Skeletal muscle satellite cell (primary cell): Measurements from ENCODE around the gene GINS2.

ENCODE experiments used
- H3K27me3 ChIP-seq: 2 replicates; pipeline ENCODE4 v1.7.0; 2013; ENCODE audit warnings: low read length; ENCODE audit not compliant: control insufficient read depth, insufficient read depth
- H3K36me3 ChIP-seq: 2 replicates; pipeline ENCODE4 v1.7.0; 2013; ENCODE audit warnings: mild to moderate bottlenecking, control low read depth, low read length; ENCODE audit not compliant: insufficient read depth
- H3K4me1 ChIP-seq: 2 replicates; pipeline ENCODE4 v1.7.0; 2013; ENCODE audit warnings: low read length; ENCODE audit not compliant: control insufficient read depth, insufficient read depth
- H3K4me2 ChIP-seq: 2 replicates; pipeline ENCODE4 v1.7.0; 2013; ENCODE audit warnings: mild to moderate bottlenecking, low read length
- H3K4me3 ChIP-seq: 2 replicates; pipeline ENCODE4 v1.7.0; 2013; ENCODE audit warnings: low read length
- H3K9ac ChIP-seq: 2 replicates; pipeline ENCODE4 v1.7.0; 2013; ENCODE audit warnings: mild to moderate bottlenecking, low read depth, low read length, moderate library complexity
- H3K9me3 ChIP-seq: replicated peaks from 2 replicates; pipeline ENCODE4 v1.7.0; 2013; ENCODE audit warnings: mild to moderate bottlenecking, control low read depth, low read length

The GINS2 gene

DNA sequence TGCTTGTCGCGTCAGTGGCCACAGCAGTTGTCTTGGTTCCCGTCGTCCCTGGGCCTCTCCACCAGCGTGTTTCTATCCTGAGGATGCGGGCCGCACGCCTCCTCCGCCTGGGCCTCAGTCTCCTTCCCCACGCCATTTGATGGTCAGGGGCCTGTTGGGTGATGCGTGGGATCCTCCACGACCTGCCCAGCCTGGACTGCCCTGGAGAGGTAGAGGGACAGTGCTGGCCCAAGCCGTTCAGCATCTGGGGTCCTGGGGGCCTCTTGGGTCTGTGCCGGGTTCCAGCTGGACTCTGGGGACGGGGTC is 55.4 kb downstream of the GINS2 start:
- Histone ChIP-seq H3K9ac (no peak overlapping the region), H3K4me3 (no peak overlapping the region), H3K27me3 (no peaks in the 10 kb centered on the region), H3K36me3 (peaks cover 2% of the 10 kb centered on the region), H3K4me1 (no peaks in the 10 kb centered on the region), H3K9me3 (no peaks in the 10 kb centered on the region), H3K4me2 (no peak overlapping the region)

DNA sequence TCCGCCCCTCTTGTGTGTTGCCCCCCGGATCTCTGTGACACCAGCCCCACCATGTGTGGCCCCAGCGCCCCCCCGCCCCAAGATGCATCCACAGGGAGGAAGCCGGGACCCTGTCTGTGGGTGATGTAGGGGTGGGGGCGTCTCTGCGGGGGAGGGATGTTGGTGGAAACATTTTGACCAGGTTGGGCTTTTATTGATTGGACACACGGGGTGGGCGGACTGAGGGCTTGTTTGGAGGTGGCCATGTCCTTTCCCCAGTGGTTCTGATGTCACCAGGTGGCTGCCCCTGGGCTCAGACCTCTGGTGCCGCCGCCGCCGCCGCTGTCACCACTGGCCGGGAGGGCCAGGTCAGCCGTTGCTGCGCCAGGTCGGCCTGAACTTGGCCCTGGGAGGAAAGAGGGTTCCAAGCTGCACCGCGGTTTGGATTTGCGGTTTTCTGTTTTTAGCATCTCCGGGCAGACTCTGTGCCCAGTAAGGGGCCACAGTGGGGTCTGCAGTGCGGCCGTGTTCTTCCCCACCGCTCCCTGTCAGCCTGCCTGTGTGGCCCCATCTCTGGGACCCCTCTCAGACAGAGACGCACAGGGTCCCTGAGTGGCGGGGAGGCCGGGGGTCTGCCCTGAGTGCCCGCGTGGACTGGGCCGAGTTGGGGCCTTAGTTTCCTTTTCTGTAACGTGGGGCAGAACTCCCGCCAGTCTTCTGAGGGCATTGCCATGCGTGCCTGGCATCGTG is 55.9 kb downstream of the GINS2 start:
- Histone ChIP-seq H3K4me3 (no peak overlapping the region), H3K4me2 (no peak overlapping the region), H3K9ac (no peak overlapping the region), H3K9me3 (no peaks in the 10 kb centered on the region), H3K4me1 (no peaks in the 10 kb centered on the region), H3K36me3 (peaks cover 2% of the 10 kb centered on the region), H3K27me3 (no peaks in the 10 kb centered on the region)

DNA sequence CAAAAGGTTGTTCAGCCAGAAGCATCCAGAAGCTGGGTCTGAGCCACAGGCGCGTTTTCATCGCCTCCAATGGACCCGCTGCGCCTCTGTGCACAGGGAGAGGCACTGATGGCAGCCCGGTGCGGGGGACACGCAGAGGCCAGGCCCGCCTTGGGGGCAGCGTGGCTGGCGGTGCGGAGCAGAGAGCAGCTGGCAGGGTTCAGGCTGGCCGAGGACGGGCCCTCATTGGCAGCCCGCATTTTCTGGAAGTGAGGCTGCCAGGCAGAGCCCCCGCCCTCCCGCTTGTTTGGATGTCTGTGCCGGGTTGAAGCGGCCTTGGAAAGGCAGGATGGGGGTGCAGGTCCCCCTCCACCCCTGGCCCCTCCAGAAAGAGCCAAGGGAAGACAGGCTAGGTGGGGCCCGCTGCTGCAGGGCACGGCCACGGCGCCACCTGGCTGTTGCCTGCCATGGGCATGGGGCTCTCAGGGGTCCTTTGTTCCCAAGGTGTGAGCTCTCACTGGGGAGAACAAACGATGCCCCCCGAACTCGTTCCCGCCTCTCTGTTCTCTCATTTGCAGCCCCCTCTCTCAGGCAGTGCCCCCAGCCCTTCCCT is 56.9 kb downstream of the GINS2 start:
- no peaks in the 10 kb centered on the region for H3K4me1 ChIP-seq
- peaks cover 2% of the 10 kb centered on the region for H3K36me3 ChIP-seq
- no peak overlapping the region for H3K9ac ChIP-seq
- no peaks in the 10 kb centered on the region for H3K9me3 ChIP-seq
- no peak overlapping the region for H3K4me3 ChIP-seq
- no peaks in the 10 kb centered on the region for H3K27me3 ChIP-seq
- no peak overlapping the region for H3K4me2 ChIP-seq

DNA sequence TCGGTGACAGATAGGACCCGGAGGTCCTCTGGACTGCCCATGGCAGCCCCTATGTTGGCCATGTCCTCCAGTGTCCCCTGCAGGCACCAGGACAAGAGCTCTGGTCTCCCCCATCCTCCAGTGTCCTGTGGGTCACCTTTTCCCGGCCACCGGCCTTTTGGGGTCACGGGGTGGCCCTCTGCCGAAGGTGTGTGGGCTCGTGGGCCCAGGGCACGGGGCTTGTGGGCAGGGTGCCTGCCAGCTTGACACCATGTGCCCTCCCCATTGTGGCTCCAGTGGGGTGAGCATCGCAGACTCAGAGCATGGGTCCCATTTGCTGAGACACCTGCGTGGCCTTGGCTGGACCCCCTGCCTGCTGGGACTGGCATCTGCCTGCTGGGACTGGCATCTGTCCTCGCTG is 57.5 kb downstream of the GINS2 start:
- no peaks in the 10 kb centered on the region for H3K9me3 ChIP-seq
- H3K27me3 ChIP-seq = no peaks in the 10 kb centered on the region
- no peaks in the 10 kb centered on the region for H3K4me1 ChIP-seq
- H3K36me3 ChIP-seq = peaks cover 2% of the 10 kb centered on the region
- H3K9ac ChIP-seq = no peak overlapping the region
- no peak overlapping the region for H3K4me3 ChIP-seq
- no peak overlapping the region for H3K4me2 ChIP-seq

DNA sequence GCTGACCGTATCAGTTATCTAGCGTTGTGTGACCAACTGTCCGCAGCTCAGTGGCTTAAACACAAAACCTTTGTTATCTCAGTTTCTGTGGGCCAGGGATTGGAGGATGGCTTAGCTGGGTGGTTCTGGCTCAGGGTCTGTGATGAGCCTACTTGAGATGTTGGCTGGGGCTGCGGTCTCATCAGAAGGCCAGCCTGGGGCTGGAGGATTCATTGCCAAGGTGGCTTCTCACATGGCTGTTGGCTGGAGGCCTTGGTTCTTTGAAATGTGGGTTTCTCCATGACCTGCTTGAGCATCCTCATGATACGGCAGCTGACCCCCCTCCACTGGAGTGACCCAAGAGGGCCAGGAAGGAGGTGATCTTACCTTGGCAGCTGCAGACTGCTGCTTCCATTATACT is 58.9 kb downstream of the GINS2 start:
- Histone ChIP-seq H3K4me2 (no peak overlapping the region), H3K27me3 (no peaks in the 10 kb centered on the region), H3K36me3 (peaks cover 2% of the 10 kb centered on the region), H3K9ac (no peak overlapping the region), H3K4me1 (no peaks in the 10 kb centered on the region), H3K4me3 (no peak overlapping the region), H3K9me3 (no peaks in the 10 kb centered on the region)

DNA sequence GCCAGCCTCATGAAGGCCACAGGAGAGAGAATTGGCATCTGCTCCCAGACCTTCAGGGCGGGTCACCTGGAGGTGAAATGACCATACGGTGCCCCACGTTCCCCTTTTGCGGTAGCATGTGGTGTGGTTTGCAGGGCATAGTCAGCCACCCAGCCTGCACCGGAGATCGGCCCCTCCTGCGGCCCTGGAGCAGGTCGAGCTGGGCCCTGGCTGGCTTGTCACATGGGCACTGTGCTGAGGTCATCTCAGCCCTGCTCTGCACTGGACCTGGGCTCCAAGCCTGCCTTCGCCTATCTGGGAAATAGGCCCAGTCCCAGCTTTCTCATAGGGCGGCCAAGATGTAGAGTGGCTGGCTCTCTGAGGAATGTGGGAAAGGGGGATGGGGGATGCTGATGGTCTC is 59.4 kb downstream of the GINS2 start:
- Histone ChIP-seq H3K9me3 (no peaks in the 10 kb centered on the region), H3K9ac (no peak overlapping the region), H3K4me3 (no peak overlapping the region), H3K4me1 (no peaks in the 10 kb centered on the region), H3K36me3 (peaks cover 2% of the 10 kb centered on the region), H3K4me2 (no peak overlapping the region), H3K27me3 (no peaks in the 10 kb centered on the region)

DNA sequence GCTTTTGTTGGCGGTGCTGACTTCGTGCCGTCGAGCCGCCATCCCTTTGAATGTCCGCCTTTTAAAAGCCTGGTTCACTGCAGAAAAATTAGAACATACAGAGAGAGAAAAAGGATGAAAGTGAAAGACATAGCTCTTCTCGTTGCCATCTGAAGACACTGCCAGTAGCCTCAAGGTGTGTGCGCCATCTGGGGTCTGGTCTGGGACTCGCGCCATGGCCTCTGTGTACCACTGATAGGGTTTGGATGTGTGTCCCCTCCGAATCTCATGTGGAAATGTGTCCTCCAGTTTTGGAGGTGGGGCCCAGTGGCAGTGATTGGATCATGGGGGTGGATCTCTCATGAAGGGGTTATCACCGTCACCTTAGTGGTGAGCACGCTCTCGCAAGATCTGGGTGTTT is 60.1 kb downstream of the GINS2 start:
- Histone ChIP-seq H3K4me3 (no peak overlapping the region), H3K9ac (no peak overlapping the region), H3K9me3 (no peaks in the 10 kb centered on the region), H3K4me2 (no peak overlapping the region), H3K27me3 (no peaks in the 10 kb centered on the region), H3K36me3 (peaks cover 2% of the 10 kb centered on the region), H3K4me1 (no peaks in the 10 kb centered on the region)

DNA sequence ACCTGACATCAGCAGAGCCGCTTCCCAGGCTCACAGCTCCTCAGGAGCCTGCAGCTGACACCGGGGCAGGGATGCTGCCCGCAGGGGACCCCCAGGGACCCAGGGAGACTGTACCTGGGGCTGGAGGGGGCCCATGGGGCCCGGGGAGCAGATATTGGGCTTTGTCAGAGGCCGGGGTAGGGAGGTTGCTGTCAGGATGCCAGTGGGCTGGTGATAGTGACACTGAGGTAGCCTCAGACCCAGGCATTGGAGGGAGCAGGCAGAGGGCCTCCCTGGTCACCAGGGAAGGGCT is 60.5 kb downstream of the GINS2 start:
- H3K9ac ChIP-seq = no peak overlapping the region
- no peak overlapping the region for H3K4me3 ChIP-seq
- H3K36me3 ChIP-seq = peaks cover 2% of the 10 kb centered on the region
- no peaks in the 10 kb centered on the region for H3K4me1 ChIP-seq
- H3K27me3 ChIP-seq = no peaks in the 10 kb centered on the region
- no peak overlapping the region for H3K4me2 ChIP-seq
- no peaks in the 10 kb centered on the region for H3K9me3 ChIP-seq

DNA sequence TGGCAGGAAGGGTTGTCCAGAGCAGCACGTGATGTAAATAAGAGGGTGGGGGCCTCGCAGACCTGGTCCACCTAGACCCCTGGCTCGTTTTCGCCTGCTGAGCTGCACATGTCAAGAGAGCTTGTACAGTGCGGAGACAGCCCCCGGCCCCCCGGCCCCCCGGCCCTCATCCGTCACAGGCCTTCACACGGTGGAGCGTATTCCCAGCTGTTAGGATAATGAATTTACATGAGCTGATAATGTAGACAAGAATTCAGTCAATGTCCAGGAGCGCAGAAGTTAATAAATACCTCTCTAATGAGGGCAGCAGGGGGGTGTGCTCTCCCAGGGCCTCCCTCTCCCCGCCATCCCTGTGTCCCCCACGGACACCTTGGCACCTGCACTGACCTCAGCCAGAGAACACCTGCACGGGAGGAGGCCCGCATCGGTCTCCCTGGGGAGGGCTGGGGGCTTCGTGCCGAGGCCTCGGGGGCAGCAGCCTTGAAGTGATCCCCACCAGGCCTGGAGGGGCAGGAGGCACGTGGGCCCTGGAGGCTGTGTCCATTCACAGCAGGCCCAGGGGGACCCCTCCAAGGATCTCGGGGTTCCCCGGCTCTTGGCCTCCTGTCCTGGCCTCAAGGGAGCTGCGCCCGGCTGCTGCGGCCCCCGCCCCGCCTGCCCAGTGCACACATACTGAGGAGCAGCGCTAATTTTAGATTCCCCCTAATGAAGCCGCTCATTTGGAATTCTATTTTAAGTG is 61.1 kb downstream of the GINS2 start:
- H3K4me2 ChIP-seq = no peak overlapping the region
- H3K9me3 ChIP-seq = no peaks in the 10 kb centered on the region
- no peaks in the 10 kb centered on the region for H3K4me1 ChIP-seq
- H3K9ac ChIP-seq = no peak overlapping the region
- no peaks in the 10 kb centered on the region for H3K27me3 ChIP-seq
- no peak overlapping the region for H3K4me3 ChIP-seq
- peaks cover 2% of the 10 kb centered on the region for H3K36me3 ChIP-seq

DNA sequence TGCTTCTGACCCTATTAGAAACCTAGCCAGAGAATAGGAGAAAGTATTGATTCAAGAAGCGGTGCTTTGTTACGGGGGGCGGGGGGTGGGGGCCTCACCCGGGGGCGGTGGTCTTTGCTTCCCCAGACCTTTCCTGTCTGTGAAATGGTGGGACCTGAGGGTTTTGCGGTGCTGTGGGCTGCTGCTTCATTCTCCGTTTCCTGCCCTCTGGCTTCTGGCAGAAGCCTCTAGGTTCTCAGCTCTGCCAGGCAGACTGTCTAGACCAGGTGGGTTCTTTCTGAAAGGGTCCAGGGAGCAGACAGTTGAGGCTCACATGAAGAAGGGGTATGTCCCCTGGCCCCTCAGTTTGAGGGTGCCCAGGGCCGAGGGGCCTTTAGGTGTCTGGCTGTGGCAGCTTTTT is 61.7 kb downstream of the GINS2 start:
- H3K4me1 ChIP-seq = no peaks in the 10 kb centered on the region
- no peaks in the 10 kb centered on the region for H3K9me3 ChIP-seq
- H3K9ac ChIP-seq = no peak overlapping the region
- no peaks in the 10 kb centered on the region for H3K27me3 ChIP-seq
- H3K4me2 ChIP-seq = no peak overlapping the region
- peaks cover 2% of the 10 kb centered on the region for H3K36me3 ChIP-seq
- H3K4me3 ChIP-seq = no peak overlapping the region
